T-cell (primary cell): ENCODE data around the gene PLCL1. TPM values are rescaled to one million over a fixed set of nuclear protein-coding genes. Genes with fewer than 3 reads are reported as not detected.

ENCODE experiments used
- ATAC-seq, 4 experiments: fragments of 200-7000 bp in 3 of 4; fragments of 150-1000 bp in 1 of 4; cut with Tn5 transposase; replicated peaks in 1 of 4; 1 replicate in 3 of 4; 2 replicates in 1 of 4; pipeline ENCODE4 v1.10.0; 2021; ENCODE audit warnings: moderate library complexity in 3 of 4, mild to moderate bottlenecking in 2 of 4, moderate number of reproducible peaks in 1 of 4
- CTCF ChIA-PET, 2 donors: fragments of 300-600 bp; sonication (Branson Sonifier 250); formaldehyde crosslinking; loops; one replicate each; lab custom pipeline; 2022; ENCODE audit warnings: antibody characterized with exemption in 2 of 2; lab: Charles Lee
- POLR2A ChIA-PET, 2 donors: fragments of 300-600 bp; sonication (Branson Sonifier 250); formaldehyde crosslinking; loops; one replicate each; lab custom pipeline; 2022; ENCODE audit warnings: antibody characterized with exemption in 2 of 2; lab: Charles Lee
- DNase-seq, 35 experiments: peaks; one replicate each; pipeline versions ENCODE4 v3.0.0 to v3.0.0-alpha.2; 2013 to 2023
- H3K27ac ChIP-seq: one replicate; pipeline ENCODE4 v1.5.1; 2013; ENCODE audit warnings: low read length
- H3K27me3 ChIP-seq, 2 experiments: replicated peaks in 1 of 2; 1 replicate in 1 of 2; 2 replicates in 1 of 2; pipeline versions ENCODE4 v1.6.1 to v1.7.0; 2013; ENCODE audit warnings: low read length in 1 of 2, mixed read lengths in 1 of 2; ENCODE audit not compliant: control insufficient read depth in 2 of 2, insufficient read depth in 2 of 2; ENCODE audit errors: extremely low read depth in 1 of 2
- H3K36me3 ChIP-seq, 2 donors: 1 replicate in 1 of 2; 2 replicates in 1 of 2; pipeline versions ENCODE4 v1.6.1 to v1.7.0; 2013; ENCODE audit warnings: low read length in 1 of 2; ENCODE audit not compliant: control insufficient read depth in 2 of 2, insufficient read depth in 1 of 2; ENCODE audit errors: extremely low read depth in 1 of 2
- H3K4me1 ChIP-seq, 2 experiments: 1 replicate in 1 of 2; 2 replicates in 1 of 2; pipeline versions ENCODE4 v1.6.1 to v1.7.0; 2013; ENCODE audit warnings: low read length in 2 of 2, mixed read lengths in 1 of 2; ENCODE audit not compliant: insufficient read depth in 2 of 2, control insufficient read depth in 1 of 2; ENCODE audit errors: extremely low read depth in 1 of 2
- H3K4me3 ChIP-seq, 2 donors: 1 replicate in 1 of 2; 2 replicates in 1 of 2; pipeline versions ENCODE4 v1.5.1 to v1.7.0; 2013; ENCODE audit warnings: mild to moderate bottlenecking in 2 of 2, low read length in 1 of 2, moderate library complexity in 1 of 2; ENCODE audit not compliant: control insufficient read depth in 1 of 2; ENCODE audit errors: extremely low read depth in 1 of 2
- H3K9me3 ChIP-seq: 2 replicates; pipeline ENCODE4 v1.7.0; 2013
- H3K27ac Mint-ChIP-seq, 2 donors: one replicate each; pipeline ENCODE4 v1.8.0; 2020 to 2021; ENCODE audit warnings: mild to moderate bottlenecking in 2 of 2, mixed read lengths in 2 of 2
- H3K27me3 Mint-ChIP-seq, 2 donors: one replicate each; pipeline ENCODE4 v1.8.0; 2021 to 2022; ENCODE audit warnings: mixed read lengths in 2 of 2
- H3K36me3 Mint-ChIP-seq: one replicate; pipeline ENCODE4 v1.8.0; 2021; ENCODE audit warnings: mixed read lengths
- H3K4me1 Mint-ChIP-seq, 3 donors: one replicate each; pipeline ENCODE4 v1.8.0; 2020 to 2022; ENCODE audit warnings: mixed read lengths in 3 of 3, mild to moderate bottlenecking in 1 of 3
- H3K4me3 Mint-ChIP-seq, 3 donors: one replicate each; pipeline ENCODE4 v1.8.0; 2020 to 2022; ENCODE audit warnings: mild to moderate bottlenecking in 3 of 3, mixed read lengths in 3 of 3, moderate library complexity in 3 of 3
- H3K9me3 Mint-ChIP-seq, 3 donors: one replicate each; pipeline ENCODE4 v1.8.0; 2020 to 2022; ENCODE audit warnings: mixed read lengths in 3 of 3
- WGBS: methylation state at CpG from one replicate; pipeline ENCODE4 v1.1.5; 2013; ENCODE audit warnings: missing lambda C conversion rate; ENCODE audit not compliant: insufficient coverage; 5-methylcytosine and 5-hydroxymethylcytosine counted together
- total RNA-seq, 35 experiments: library from RNA in 6 of 35; stranded (reverse) in 6 of 35; fragments of 120-200 nt in 1 of 35; gene quantifications; one replicate each; pipeline versions ENCODE4 v1.2.1 to v1.2.4 and lab custom pipeline; 2013 to 2026

Gene PLCL1
- total RNA-seq, 5 donors from 2014 or later (not counting 1 experiment from before 2014, with no cell fraction given): 15.3 to 24.7 (median 20.3) TPM

GRCh38 chr2:197870137-197870536 lies 65.7 kb downstream of the PLCL1 start:
- no peaks in the 10 kb centered on the region for H3K9me3 ChIP-seq
- H3K4me3 ChIP-seq: peak overlapping the region in 1 of 2 donors; percentile 9
- H3K36me3 ChIP-seq: no peaks in the 10 kb centered on the region
- H3K27ac ChIP-seq: peak overlapping the region; percentile 84
- H3K36me3 Mint-ChIP-seq: no peaks in the 10 kb centered on the region
- peaks cover 64 to 73% (median 65%) of the 10 kb centered on the region in 3 donors for H3K4me1 Mint-ChIP-seq
- ChIA-PET CTCF (interaction anchor here (0.6 to 1.4 kb wide), 4 partner anchors 20 to 66 kb away, joined by 3 to 4 read pairs (median 4); partner anchors contain the start of gene PLCL1 (in 1 of the 2)), POLR2A (interaction anchor here (0.6 to 1.0 kb wide), 3 partner anchors 13 to 43 kb away, joined by 3 to 5 read pairs (median 3); no protein-coding TSS in a partner anchor)
- H3K9me3 Mint-ChIP-seq: no peaks in the 10 kb centered on the region
- peak in 1 of 4 experiments; percentile 29 for ATAC-seq
- peak overlapping the region; percentile 90 to 97 for H3K27ac Mint-ChIP-seq
- H3K4me3 Mint-ChIP-seq: peak overlapping the region; percentile 53 to 78 (median 74)
- peak in 1 of 35 experiments; percentile 45 for DNase-seq
- H3K27me3 ChIP-seq: no peaks in the 10 kb centered on the region
- no peaks in the 10 kb centered on the region for H3K27me3 Mint-ChIP-seq
- WGBS: no CpG with 5 or more reads among the region's 2 CpGs
- peaks cover 29 to 45% of the 10 kb centered on the region in 2 experiments for H3K4me1 ChIP-seq

DNA sequence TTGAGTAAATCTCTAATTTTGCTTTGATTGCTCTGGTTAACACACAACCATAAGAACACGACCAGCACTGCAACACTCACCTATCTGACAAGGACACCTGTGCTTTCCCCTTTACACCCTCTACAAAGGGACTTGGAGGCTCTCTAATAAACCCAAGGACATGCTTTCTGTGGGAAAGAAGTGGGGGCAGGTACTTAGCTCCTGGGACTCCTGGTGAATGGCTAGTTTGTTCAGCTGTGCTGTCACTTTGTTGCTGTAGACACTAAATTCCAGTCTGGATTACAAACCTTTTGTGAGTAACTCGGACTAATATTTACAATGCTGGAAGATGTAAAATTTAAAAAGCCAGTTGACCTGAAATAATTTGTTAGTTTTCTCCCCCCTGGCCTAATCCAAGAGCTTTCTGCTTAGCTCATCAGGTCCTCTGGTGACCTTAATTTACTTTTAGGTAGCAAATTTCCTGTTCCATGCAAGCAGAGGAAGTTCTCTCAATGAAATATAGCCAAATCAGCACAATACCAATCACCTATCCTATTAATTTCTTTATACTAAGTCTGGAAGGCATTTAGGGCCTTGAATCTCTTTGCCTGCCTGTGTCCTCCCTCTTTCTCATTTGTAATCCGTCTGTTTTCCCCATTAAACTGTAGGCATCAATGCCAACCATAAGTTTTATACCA lies 67.5 kb downstream of the PLCL1 start:
- Histone ChIP-seq H3K4me3 (no peak overlapping the region), H3K36me3 (no peaks in the 10 kb centered on the region), H3K27me3 (no peaks in the 10 kb centered on the region), H3K27ac (no peak overlapping the region), H3K9me3 (no peaks in the 10 kb centered on the region), H3K4me1 (peaks cover 29 to 53% of the 10 kb centered on the region in 2 experiments)
- CTCF ChIA-PET: interaction anchor here in 1 of 2 donors (0.8 to 1.1 kb wide), 3 partner anchors 9 to 34 kb away, joined by 3 read pairs; no protein-coding TSS in a partner anchor
- H3K27me3 Mint-ChIP-seq: no peaks in the 10 kb centered on the region
- H3K27ac Mint-ChIP-seq: peak overlapping the region; percentile 75 to 97
- H3K36me3 Mint-ChIP-seq: no peaks in the 10 kb centered on the region
- POLR2A ChIA-PET: no interaction called here
- DNase-seq (no peak), ATAC-seq (no peak)
- peak overlapping the region in 1 of 3 donors; percentile 78 for H3K4me3 Mint-ChIP-seq
- no peaks in the 10 kb centered on the region for H3K9me3 Mint-ChIP-seq
- peaks cover 61 to 78% (median 72%) of the 10 kb centered on the region in 3 donors for H3K4me1 Mint-ChIP-seq
- WGBS: no CpG with 5 or more reads among the region's 3 CpGs

- Mint-ChIP-seq H3K4me3 (no peak overlapping the region), H3K4me1 (peaks cover 56 to 78% (median 63%) of the 10 kb centered on the region in 3 donors), H3K36me3 (no peaks in the 10 kb centered on the region), H3K27me3 (no peaks in the 10 kb centered on the region), H3K27ac (no peak overlapping the region), H3K9me3 (no peaks in the 10 kb centered on the region)
- H3K27me3 ChIP-seq: no peaks in the 10 kb centered on the region
- DNase-seq: no peak
- H3K36me3 ChIP-seq: no peaks in the 10 kb centered on the region
- no peak overlapping the region for H3K4me3 ChIP-seq
- POLR2A ChIA-PET: no interaction called here
- 75% methylated on average over 2 of the region's 4 CpGs for WGBS
- H3K27ac ChIP-seq: no peak overlapping the region
- CTCF ChIA-PET: interaction anchor here in 1 of 2 donors (0.6 kb wide), 1 partner anchor 21 kb away, joined by 13 read pairs; no protein-coding TSS in a partner anchor
- no peaks in the 10 kb centered on the region for H3K9me3 ChIP-seq
- ATAC-seq: no peak
- H3K4me1 ChIP-seq: peaks cover 25 to 44% of the 10 kb centered on the region in 2 experiments
Measured at GRCh38 chr2:197873293-197873701, 68.9 kb downstream of the PLCL1 start.

DNA sequence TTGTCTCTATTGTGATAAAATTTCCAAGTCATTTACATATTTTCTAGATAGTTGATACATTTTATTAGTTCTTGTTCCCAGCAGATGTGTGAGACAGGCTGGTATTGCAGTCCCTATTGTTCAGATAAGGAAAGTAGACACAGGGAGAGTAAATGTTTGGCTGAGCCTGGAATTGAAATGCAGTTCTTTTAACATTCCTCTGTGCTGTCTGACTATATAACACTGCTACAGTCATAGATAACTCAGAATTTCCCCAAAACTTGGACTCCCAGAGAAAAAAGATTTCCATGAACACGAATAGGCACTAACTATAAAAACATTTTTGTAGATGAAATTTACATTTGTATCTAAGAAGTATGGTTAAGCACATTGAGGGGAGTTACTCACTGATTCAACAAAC lies 71.4 kb downstream of the PLCL1 start:
- Mint-ChIP-seq H3K9me3 (no peaks in the 10 kb centered on the region), H3K4me1 (peaks cover 36 to 69% (median 52%) of the 10 kb centered on the region in 3 donors), H3K27ac (no peak overlapping the region), H3K36me3 (no peaks in the 10 kb centered on the region), H3K27me3 (no peaks in the 10 kb centered on the region), H3K4me3 (no peak overlapping the region)
- peaks cover 14 to 21% of the 10 kb centered on the region in 2 experiments for H3K4me1 ChIP-seq
- no peaks in the 10 kb centered on the region for H3K27me3 ChIP-seq
- H3K4me3 ChIP-seq: no peak overlapping the region
- WGBS: no CpG with 5 or more reads among the region's 1 CpG
- ChIA-PET CTCF (interaction anchor here in 1 of 2 donors (0.7 kb wide), 1 partner anchor 27 kb away, joined by 4 read pairs; no protein-coding TSS in a partner anchor), POLR2A (interaction anchor here in 1 of 2 donors (0.7 kb wide), 1 partner anchor 68 kb away, joined by 3 read pairs; no protein-coding TSS in a partner anchor)
- H3K36me3 ChIP-seq: no peaks in the 10 kb centered on the region
- ATAC-seq (no peak), DNase-seq (no peak)
- H3K27ac ChIP-seq: no peak overlapping the region
- H3K9me3 ChIP-seq: no peaks in the 10 kb centered on the region

- no peak for ATAC-seq
- no peak overlapping the region for H3K27ac ChIP-seq
- Mint-ChIP-seq H3K9me3 (no peaks in the 10 kb centered on the region), H3K4me1 (peaks cover 31 to 68% (median 44%) of the 10 kb centered on the region in 3 donors), H3K36me3 (no peaks in the 10 kb centered on the region), H3K4me3 (no peak overlapping the region), H3K27ac (no peak overlapping the region), H3K27me3 (no peaks in the 10 kb centered on the region)
- DNase-seq: no peak
- CTCF ChIA-PET: no interaction called here
- no peaks in the 10 kb centered on the region for H3K9me3 ChIP-seq
- no peaks in the 10 kb centered on the region for H3K36me3 ChIP-seq
- no CpG with 5 or more reads among the region's 1 CpG for WGBS
- H3K4me3 ChIP-seq: no peak overlapping the region
- POLR2A ChIA-PET: no interaction called here
- H3K27me3 ChIP-seq: no peaks in the 10 kb centered on the region
- peaks cover 6 to 20% of the 10 kb centered on the region in 2 experiments for H3K4me1 ChIP-seq
Measured at GRCh38 chr2:197876524-197876923, 72.1 kb downstream of the PLCL1 start.

DNA sequence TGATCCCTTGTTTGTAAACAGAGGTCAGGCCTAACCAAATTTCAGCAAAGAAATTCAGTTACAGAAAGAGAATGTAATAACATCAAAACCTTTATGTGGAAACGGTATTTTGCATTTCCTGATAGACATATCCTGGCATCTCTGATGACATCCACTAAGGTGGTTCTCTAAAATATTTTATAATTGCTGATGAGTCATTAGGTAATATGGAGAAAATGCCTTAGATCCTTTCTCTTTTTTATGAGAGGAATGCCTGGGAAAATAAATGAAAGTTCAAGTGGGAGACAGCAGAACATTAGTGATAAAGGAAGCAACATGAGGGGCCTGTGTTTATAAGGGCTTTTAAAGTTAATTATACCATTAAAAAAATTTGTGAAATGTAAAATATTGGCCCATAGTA lies 72.6 kb downstream of the PLCL1 start:
- Mint-ChIP-seq H3K4me1 (peaks cover 26 to 63% (median 39%) of the 10 kb centered on the region in 3 donors), H3K27me3 (no peaks in the 10 kb centered on the region), H3K9me3 (no peaks in the 10 kb centered on the region), H3K27ac (no peak overlapping the region), H3K4me3 (no peak overlapping the region), H3K36me3 (no peaks in the 10 kb centered on the region)
- DNase-seq (no peak), ATAC-seq (no peak)
- Histone ChIP-seq H3K27me3 (no peaks in the 10 kb centered on the region), H3K9me3 (no peaks in the 10 kb centered on the region), H3K4me3 (no peak overlapping the region), H3K27ac (no peak overlapping the region), H3K4me1 (peaks cover 2 to 16% of the 10 kb centered on the region in 2 experiments), H3K36me3 (no peaks in the 10 kb centered on the region)
- ChIA-PET POLR2A (no interaction called here), CTCF (no interaction called here)
- WGBS: no CpG with 5 or more reads among the region's 1 CpG
